Activated CD8-positive, alpha-beta T cell treated with anti-CD3 and anti-CD28 coated beads for 36 hours (primary cell): ENCODE data around the gene CLCA1. TPM values are rescaled to one million over a fixed set of nuclear protein-coding genes. Genes with fewer than 3 reads are reported as not detected.

Experiments
- ATAC-seq: fragments of 200-7000 bp; cut with Tn5 transposase; one replicate; pipeline ENCODE4 v1.10.0; 2021; ENCODE audit warnings: mild to moderate bottlenecking, moderate library complexity
- CTCF ChIA-PET: fragments of 350-600 bp; sonication (Branson Sonifier 250); formaldehyde crosslinking; loops from one replicate; lab custom pipeline; 2021; ENCODE audit warnings: antibody characterized with exemption; lab: Charles Lee
- POLR2A ChIA-PET: fragments of 350-600 bp; sonication (Branson Sonifier 250); formaldehyde crosslinking; loops from one replicate; lab custom pipeline; 2021; ENCODE audit warnings: antibody characterized with exemption; lab: Charles Lee
- DNase-seq: peaks from one replicate; pipeline ENCODE4 v3.0.0-alpha.2; 2020
- H3K27ac Mint-ChIP-seq: one replicate; pipeline ENCODE4 v1.8.0; 2021; ENCODE audit warnings: mild to moderate bottlenecking, mixed read lengths
- H3K27me3 Mint-ChIP-seq: one replicate; pipeline ENCODE4 v1.8.0; 2021; ENCODE audit warnings: mixed read lengths
- H3K36me3 Mint-ChIP-seq: one replicate; pipeline ENCODE4 v1.8.0; 2021; ENCODE audit warnings: low read depth, mixed read lengths
- H3K4me1 Mint-ChIP-seq: one replicate; pipeline ENCODE4 v1.8.0; 2021; ENCODE audit warnings: low read depth, mixed read lengths
- H3K4me3 Mint-ChIP-seq: one replicate; pipeline ENCODE4 v1.8.0; 2021; ENCODE audit warnings: mild to moderate bottlenecking, moderate library complexity, mixed read lengths
- H3K9me3 Mint-ChIP-seq: one replicate; pipeline ENCODE4 v1.8.0; 2021; ENCODE audit warnings: mixed read lengths
- intact Hi-C: fragments of 100-400 bp; cut with micrococcal nuclease; formaldehyde crosslinking; loops from one replicate; pipeline ENCODE4 v1.10.0; 2022
- total RNA-seq, 2 experiments: library from RNA; stranded (reverse); gene quantifications; one replicate each; pipeline ENCODE4 v1.2.3, GENCODE V29; 2021
- TF ChIP-seq, protein P1 (sequence below): fragments of 200-600 bp; IDR thresholded peaks from one replicate; pipeline ENCODE4 v1.8.0; 2022; ENCODE audit warnings: antibody characterized with exemption, mild to moderate bottlenecking

CLCA1 gene
- total RNA-seq, 2 experiments from 2014 or later: not detected

DNA sequence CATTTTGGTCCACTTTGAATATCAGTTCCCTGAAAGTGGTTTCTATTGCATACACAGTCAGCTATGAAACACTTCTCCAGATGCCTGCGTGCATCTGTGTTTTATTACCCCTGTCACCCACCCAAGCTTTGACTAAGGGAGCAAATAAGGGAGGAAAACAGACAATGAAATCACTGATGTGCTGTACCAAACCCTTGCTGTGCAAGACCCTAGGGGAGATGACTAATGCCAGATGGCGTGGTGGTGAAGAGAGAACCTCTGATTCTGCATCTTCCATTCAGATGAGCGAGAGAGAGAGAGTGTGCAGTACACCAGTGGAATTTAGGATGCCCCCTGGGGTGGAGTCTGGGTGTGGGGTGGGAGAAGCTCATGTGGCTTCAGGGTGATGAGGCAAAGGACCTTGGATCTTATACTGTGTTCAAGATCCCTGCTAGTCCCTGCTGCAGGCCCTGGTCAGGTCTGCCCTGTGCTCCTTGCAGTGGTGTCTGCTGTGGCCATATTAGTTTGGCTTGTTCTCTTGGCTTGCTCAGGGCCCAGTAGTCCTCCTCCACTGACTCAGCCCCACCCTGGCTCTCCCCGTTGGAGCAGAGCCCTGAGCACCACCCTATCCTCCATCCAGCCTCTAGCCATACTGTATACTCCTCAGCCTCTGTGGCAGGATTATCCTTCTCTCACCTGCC is 18.5 kb downstream of the CLCA1 start:
- H3K27ac Mint-ChIP-seq: no peak overlapping the region

DNA sequence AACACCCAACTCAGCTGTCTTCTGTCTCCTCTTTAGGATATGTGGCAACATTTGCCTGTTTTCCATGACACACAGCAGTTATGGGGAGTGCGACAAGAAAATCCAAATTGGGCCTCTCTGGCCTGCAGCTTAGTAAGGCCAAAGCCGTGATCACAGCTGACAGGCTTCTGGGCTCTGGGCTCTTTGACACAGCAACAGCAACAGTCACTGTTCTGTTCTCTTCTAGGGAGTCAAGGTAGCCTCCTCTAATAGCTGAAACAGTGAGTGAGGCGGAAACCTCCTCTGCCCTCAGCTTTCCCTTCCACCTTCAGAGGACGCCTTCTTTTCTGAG is 19.0 kb downstream of the CLCA1 start:
- no peak overlapping the region for H3K4me3 Mint-ChIP-seq

More for the DNA sequence above, 18.5 kb downstream of the CLCA1 start:
- no peak for ATAC-seq
- Mint-ChIP-seq H3K9me3 (no peaks in the 10 kb centered on the region), H3K36me3 (no peaks in the 10 kb centered on the region), H3K4me1 (no peaks in the 10 kb centered on the region), H3K4me3 (no peak overlapping the region), H3K27me3 (no peaks in the 10 kb centered on the region)
- intact Hi-C loops: no loop called here
- DNase-seq: no peak
- TF ChIP-seq, protein P1, sequence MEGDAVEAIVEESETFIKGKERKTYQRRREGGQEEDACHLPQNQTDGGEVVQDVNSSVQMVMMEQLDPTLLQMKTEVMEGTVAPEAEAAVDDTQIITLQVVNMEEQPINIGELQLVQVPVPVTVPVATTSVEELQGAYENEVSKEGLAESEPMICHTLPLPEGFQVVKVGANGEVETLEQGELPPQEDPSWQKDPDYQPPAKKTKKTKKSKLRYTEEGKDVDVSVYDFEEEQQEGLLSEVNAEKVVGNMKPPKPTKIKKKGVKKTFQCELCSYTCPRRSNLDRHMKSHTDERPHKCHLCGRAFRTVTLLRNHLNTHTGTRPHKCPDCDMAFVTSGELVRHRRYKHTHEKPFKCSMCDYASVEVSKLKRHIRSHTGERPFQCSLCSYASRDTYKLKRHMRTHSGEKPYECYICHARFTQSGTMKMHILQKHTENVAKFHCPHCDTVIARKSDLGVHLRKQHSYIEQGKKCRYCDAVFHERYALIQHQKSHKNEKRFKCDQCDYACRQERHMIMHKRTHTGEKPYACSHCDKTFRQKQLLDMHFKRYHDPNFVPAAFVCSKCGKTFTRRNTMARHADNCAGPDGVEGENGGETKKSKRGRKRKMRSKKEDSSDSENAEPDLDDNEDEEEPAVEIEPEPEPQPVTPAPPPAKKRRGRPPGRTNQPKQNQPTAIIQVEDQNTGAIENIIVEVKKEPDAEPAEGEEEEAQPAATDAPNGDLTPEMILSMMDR: no peak
- ChIA-PET CTCF (interaction anchor here (1.6 to 8.1 kb wide), 3 partner anchors 9 to 19 kb away, joined by 4 to 88 read pairs (median 5); no protein-coding TSS in a partner anchor), POLR2A (no interaction called here)

DNA sequence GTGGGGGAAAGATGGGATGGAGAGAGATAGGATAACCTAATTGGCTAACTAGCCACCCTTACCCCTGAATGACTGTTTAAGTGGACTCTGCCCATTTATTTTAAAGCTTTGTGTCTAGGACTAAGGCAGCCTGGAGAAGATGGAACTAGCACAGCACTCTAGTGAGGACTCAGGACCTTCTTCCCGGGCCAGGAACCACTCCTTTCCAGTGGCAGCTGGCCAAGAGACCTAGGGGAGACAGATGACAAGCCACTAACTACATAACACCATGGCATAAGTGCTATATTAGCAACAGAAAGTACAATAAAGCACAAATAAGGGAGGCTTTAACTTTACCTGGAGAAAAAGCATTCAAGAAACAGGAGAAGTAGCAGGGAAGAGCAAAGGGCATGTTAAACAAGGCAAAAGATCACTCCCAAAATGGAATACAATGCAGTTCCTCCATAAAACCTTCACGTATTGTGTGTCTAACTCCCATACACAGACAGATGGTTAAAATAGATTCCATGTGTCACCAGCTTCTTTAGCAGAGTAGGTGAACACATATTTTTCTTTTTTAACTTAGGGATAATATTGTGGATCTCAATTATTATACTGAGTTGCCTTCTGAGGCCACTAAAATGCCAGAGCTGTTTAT is 20.6 kb downstream of the CLCA1 start:
- no peaks in the 10 kb centered on the region for H3K36me3 Mint-ChIP-seq
- TF ChIP-seq, protein P1: no peak
- ATAC-seq (no peak), DNase-seq (no peak)
- H3K27ac Mint-ChIP-seq: no peak overlapping the region
- H3K9me3 Mint-ChIP-seq: no peaks in the 10 kb centered on the region
- intact Hi-C loops: no loop called here
- POLR2A ChIA-PET: no interaction called here
- H3K4me3 Mint-ChIP-seq: no peak overlapping the region
- no peaks in the 10 kb centered on the region for H3K4me1 Mint-ChIP-seq
- no peaks in the 10 kb centered on the region for H3K27me3 Mint-ChIP-seq
- CTCF ChIA-PET: interaction anchor here (1.0 to 8.1 kb wide), 4 partner anchors 8 to 15 kb away, joined by 3 to 88 read pairs (median 10); no protein-coding TSS in a partner anchor

More for the DNA sequence above, 19.0 kb downstream of the CLCA1 start:
- H3K27ac Mint-ChIP-seq: no peak overlapping the region
- H3K4me1 Mint-ChIP-seq: no peaks in the 10 kb centered on the region
- ATAC-seq (no peak), DNase-seq (no peak)
- no peaks in the 10 kb centered on the region for H3K27me3 Mint-ChIP-seq
- ChIA-PET CTCF (interaction anchor here (1.8 to 8.1 kb wide), 3 partner anchors 9 to 14 kb away, joined by 4 to 88 read pairs (median 16); no protein-coding TSS in a partner anchor), POLR2A (no interaction called here)
- no peaks in the 10 kb centered on the region for H3K36me3 Mint-ChIP-seq
- TF ChIP-seq, protein P1: no peak
- intact Hi-C loops: no loop called here
- H3K9me3 Mint-ChIP-seq: no peaks in the 10 kb centered on the region

DNA sequence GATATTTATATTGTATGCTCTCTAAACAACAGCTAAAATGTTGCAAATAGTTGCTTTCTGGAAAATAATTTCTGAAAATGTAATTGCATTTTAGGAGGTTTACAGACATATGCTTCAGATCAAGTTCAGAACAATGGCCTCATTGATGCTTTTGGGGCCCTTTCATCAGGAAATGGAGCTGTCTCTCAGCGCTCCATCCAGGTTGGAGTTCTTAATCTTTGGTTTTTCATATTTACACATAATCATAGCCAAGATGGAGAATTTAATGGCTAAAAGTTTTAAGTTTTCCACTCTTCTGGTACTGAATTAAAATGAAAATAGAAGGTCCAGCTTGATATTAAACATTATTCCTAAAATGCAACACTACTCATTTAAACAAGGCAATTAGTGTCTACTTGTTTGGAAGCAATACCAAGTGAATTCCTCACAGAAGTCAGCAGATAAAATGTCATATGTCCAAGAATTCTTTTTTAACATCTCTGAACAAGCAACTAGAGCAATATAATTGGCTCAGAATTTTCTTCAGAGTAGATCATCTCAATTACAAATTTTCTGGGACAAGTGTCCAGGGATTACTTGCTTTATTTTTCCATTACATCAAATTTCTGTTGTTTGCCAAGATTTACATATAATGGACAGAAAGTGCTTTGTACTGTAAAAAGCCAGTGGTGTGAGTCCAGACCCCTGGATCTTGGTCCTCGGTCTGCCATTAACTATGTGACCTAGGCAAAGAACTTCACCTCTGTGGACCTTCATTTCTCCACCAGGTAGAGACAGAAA is 22.6 kb downstream of the CLCA1 start:
- intact Hi-C loops: no loop called here
- Mint-ChIP-seq H3K4me1 (no peaks in the 10 kb centered on the region), H3K9me3 (no peaks in the 10 kb centered on the region), H3K27ac (no peak overlapping the region), H3K36me3 (no peaks in the 10 kb centered on the region), H3K27me3 (no peaks in the 10 kb centered on the region), H3K4me3 (no peak overlapping the region)
- TF ChIP-seq, protein P1: no peak
- CTCF ChIA-PET: interaction anchor here (8.1 kb wide), 1 partner anchor 10 kb away, joined by 88 read pairs; no protein-coding TSS in a partner anchor
- no peak for DNase-seq
- no peak for ATAC-seq
- POLR2A ChIA-PET: no interaction called here
